Measurements from ENCODE around the gene RFTN2. TPM values are rescaled to one million over a fixed set of nuclear protein-coding genes. Genes with fewer than 3 reads are reported as not detected.

The RFTN2 gene
- total and polyA plus RNA-seq, 8 donors: 0.45 to 13.3 (median 2.1) TPM

DNA sequence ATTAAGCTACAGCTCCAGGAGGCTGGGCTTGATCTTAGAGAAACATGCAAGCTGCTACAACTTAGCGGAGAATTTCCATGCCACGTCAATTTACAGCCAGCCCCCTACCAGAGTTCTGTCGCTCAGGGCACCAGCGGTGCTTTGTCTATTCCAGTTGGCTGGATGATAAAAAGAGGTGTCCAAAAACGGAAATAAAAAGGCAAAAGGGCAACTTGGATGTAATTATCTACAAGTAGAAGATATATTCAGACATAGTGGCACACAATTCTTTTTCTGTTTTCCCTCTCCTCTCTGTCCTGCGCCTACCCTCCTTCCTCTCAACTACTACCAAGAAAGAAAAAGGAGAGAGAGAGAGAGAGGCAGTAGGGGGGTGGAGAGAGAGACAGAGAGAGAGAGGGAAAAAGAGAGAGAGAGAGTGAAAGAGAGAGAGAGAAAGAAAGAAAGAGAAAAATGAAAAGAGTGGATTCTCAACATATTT, 363 bp upstream of the RFTN2 start:
- WGBS, 5 donors: 38 to 66% (median 56%) methylated on average over 6 of the region's 6 CpGs
- intact Hi-C loops (cut with DNase I; ENCODE audit: low total_unique reads): no loop called here
- H3K27me3 ChIP-seq: no peaks in the 10 kb centered on the region
- DNase-seq: peak in 1 of 2 donors; percentile 83
- TF ChIP-seq POLR2AphosphoS5 (IDR thresholded peaks at IDR 0.05) (no peak), POLR2A (IDR thresholded peaks at IDR 0.05) (no peak), EP300 (IDR thresholded peaks at IDR 0.05) (no peak)
- TF ChIP-seq, protein P1, sequence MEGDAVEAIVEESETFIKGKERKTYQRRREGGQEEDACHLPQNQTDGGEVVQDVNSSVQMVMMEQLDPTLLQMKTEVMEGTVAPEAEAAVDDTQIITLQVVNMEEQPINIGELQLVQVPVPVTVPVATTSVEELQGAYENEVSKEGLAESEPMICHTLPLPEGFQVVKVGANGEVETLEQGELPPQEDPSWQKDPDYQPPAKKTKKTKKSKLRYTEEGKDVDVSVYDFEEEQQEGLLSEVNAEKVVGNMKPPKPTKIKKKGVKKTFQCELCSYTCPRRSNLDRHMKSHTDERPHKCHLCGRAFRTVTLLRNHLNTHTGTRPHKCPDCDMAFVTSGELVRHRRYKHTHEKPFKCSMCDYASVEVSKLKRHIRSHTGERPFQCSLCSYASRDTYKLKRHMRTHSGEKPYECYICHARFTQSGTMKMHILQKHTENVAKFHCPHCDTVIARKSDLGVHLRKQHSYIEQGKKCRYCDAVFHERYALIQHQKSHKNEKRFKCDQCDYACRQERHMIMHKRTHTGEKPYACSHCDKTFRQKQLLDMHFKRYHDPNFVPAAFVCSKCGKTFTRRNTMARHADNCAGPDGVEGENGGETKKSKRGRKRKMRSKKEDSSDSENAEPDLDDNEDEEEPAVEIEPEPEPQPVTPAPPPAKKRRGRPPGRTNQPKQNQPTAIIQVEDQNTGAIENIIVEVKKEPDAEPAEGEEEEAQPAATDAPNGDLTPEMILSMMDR (IDR thresholded peaks at IDR 0.05): no peak
- H3K4me3 ChIP-seq: peak overlapping the region; percentile 11 to 28 (median 26)
- H3K27ac ChIP-seq: peak overlapping the region in 4 of 5 donors; percentile 13 to 66 (median 52)
- no peaks in the 10 kb centered on the region for H3K9me3 ChIP-seq
- no peaks in the 10 kb centered on the region for H3K36me3 ChIP-seq
- peaks cover 0 to 14% (median 2%) of the 10 kb centered on the region in 4 donors for H3K4me1 ChIP-seq

DNA sequence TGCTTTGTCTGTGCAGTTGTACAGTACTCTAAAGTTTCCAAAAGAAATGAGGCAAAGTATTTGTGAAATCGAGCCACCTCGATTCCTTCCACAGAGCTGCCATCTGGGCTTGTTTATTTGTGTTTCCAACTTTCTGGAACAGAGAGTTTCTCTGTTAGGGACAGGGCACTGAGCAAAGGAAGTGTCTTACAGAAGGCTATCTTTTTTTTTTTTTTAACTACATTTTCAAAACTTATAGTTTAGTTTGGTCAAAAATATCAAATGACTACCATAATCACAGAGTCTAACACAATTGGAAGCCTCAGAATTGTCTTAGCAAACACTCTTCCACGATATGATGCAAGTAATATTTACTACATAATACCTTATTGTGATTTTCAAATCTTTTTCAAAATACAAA, 796 bp downstream of the RFTN2 start:
- Histone ChIP-seq H3K27ac (peak overlapping the region in 3 of 5 donors; percentile 43 to 66 (median 60)), H3K4me3 (peak overlapping the region; percentile 11 to 28 (median 26))

DNA sequence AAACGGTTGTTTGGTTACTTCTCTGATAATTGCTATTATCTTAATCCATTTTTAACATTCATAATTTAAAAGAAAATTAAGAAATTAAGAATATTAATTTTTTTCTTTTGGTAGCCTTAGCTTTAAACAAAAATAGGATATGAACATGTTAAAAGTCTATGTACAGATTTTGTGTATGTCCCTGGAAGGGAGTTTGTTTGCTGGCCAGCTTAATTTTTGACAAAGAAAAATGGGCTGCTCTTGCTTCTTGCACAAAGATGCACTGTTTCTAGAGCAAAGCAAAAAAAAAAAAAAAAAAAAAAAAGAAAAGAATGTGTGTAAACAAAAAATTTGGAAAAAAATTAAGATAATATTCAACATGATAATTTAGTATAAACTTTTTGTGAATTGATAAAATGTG, 1.3 kb downstream of the RFTN2 start:
- Histone ChIP-seq H3K27me3 (no peaks in the 10 kb centered on the region), H3K9me3 (no peaks in the 10 kb centered on the region), H3K4me1 (peaks cover 0 to 14% (median 2%) of the 10 kb centered on the region in 4 donors), H3K27ac (peak overlapping the region in 1 of 5 donors; percentile 66), H3K4me3 (peak overlapping the region in 3 of 4 donors; percentile 11 to 28 (median 25)), H3K36me3 (no peaks in the 10 kb centered on the region)
- DNase-seq: peak in 1 of 2 donors; percentile 47
- no peak for TF ChIP-seq POLR2A (IDR thresholded peaks at IDR 0.05)
- TF ChIP-seq, protein P1 (IDR thresholded peaks at IDR 0.05): no peak
- TF ChIP-seq POLR2AphosphoS5 (IDR thresholded peaks at IDR 0.05): no peak
- no peak for TF ChIP-seq EP300 (IDR thresholded peaks at IDR 0.05)
- intact Hi-C loops (cut with DNase I; ENCODE audit: low total_unique reads): no loop called here
- WGBS, 5 donors: 40 to 56% (median 49%) methylated on average over 1 of the region's 1 CpG

More for the DNA sequence above, 796 bp downstream of the RFTN2 start:
- WGBS, 5 donors: 29 to 52% (median 40%) methylated on average over 3 of the region's 3 CpGs
- Histone ChIP-seq H3K27me3 (no peaks in the 10 kb centered on the region), H3K36me3 (no peaks in the 10 kb centered on the region), H3K9me3 (no peaks in the 10 kb centered on the region), H3K4me1 (peaks cover 0 to 14% (median 2%) of the 10 kb centered on the region in 4 donors)
- intact Hi-C loops (cut with DNase I; ENCODE audit: low total_unique reads): no loop called here
- TF ChIP-seq, protein P1 (IDR thresholded peaks at IDR 0.05): no peak
- TF ChIP-seq POLR2A (IDR thresholded peaks at IDR 0.05) (no peak), EP300 (IDR thresholded peaks at IDR 0.05) (no peak), POLR2AphosphoS5 (IDR thresholded peaks at IDR 0.05) (no peak)
- DNase-seq: peak in 1 of 2 donors; percentile 54

DNA sequence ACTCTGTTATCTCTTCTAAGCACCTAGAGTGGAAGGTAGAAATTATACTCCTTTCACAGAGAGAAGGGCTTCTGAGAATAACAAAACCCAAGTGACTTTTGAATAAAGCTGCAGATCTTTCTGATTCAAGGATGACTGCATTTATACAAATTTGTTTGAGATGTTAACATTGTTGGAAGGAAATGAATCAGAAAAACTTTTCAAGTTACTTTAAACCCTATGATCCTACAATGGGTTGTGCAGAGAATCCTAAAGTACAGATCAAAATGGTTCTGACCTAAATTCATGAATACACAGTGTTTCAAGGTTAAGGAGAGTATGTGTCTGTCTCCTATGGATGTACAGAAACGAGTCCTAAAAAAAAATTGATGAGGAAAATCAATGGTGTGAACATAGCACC, 1.8 kb downstream of the RFTN2 start:
- TF ChIP-seq POLR2A (IDR thresholded peaks at IDR 0.05) (no peak), POLR2AphosphoS5 (IDR thresholded peaks at IDR 0.05) (no peak), EP300 (IDR thresholded peaks at IDR 0.05) (no peak)
- TF ChIP-seq, protein P1 (IDR thresholded peaks at IDR 0.05): no peak
- H3K27me3 ChIP-seq: no peaks in the 10 kb centered on the region
- no peak overlapping the region for H3K27ac ChIP-seq
- 31 to 52% (median 51%) methylated on average over 1 of the region's 1 CpG for WGBS, 5 donors
- DNase-seq: no peak
- H3K36me3 ChIP-seq: no peaks in the 10 kb centered on the region
- H3K9me3 ChIP-seq: no peaks in the 10 kb centered on the region
- peaks cover 0 to 14% (median 2%) of the 10 kb centered on the region in 4 donors for H3K4me1 ChIP-seq
- peak overlapping the region in 1 of 4 donors; percentile 2 for H3K4me3 ChIP-seq
- intact Hi-C loops (cut with DNase I; ENCODE audit: low total_unique reads): no loop called here
